Ovary (tissue), 3 donors: Measurements from ENCODE around the gene C4orf51.

ENCODE experiments used
- CTCF ChIP-seq, 3 donors: fragments of 450-650 bp in 2 of 3; fragments of 200-600 bp in 1 of 3; IDR thresholded peaks; one replicate each; pipeline versions ENCODE4 v1.5.1 to v1.8.0; 2016 to 2022; ENCODE audit warnings: antibody characterized with exemption in 3 of 3, mild to moderate bottlenecking in 1 of 3
- EP300 ChIP-seq: sonication (generic); formaldehyde crosslinking; IDR thresholded peaks from one replicate; pipeline ENCODE4 v1.6.1; 2017; ENCODE audit warnings: antibody characterized with exemption
- donor health status: DM: no; HTN: no; CAD: no.

- TF ChIP-seq EP300 (no peak), CTCF (IDR thresholded peaks at IDR 0.05) (no peak)
Observed at GRCh38 chr4:145709336-145709735, 29.4 kb downstream of the C4orf51 start.
